Astrocyte of the spinal cord (primary cell): ENCODE results near the gene RPL7L1.
A peak's percentile ranks its signal among the peaks of the same experiment; 100 is the strongest.

Experiments
- DNase-seq: peaks from one replicate; pipeline ENCODE4 v3.0.0; 2011; ENCODE audit warnings: low read depth, low spot score
- H3K4me3 ChIP-seq: 2 replicates; pipeline ENCODE4 v1.5.1; 2011; ENCODE audit warnings: low read depth, mild to moderate bottlenecking, low read length, moderate library complexity
- CTCF ChIP-seq: IDR thresholded peaks from 2 replicates; pipeline ENCODE4 v1.5.1; 2012; ENCODE audit warnings: low read depth, mild to moderate bottlenecking, low read length, inconsistent platforms
- in situ Hi-C: cut with HindIII; loops from 2 replicates; pipeline ENCODE4 v1.10.0; 2017; ENCODE audit warnings: low sequenced_read_pairs

RPL7L1 gene

GRCh38 chr6:42915732-42916131, 36.3 kb downstream of the RPL7L1 start, which contains the start of gene PTCRA:
Gene PTCRA, plus strand, starts transcription at chr6:42916053. Its CDS starts 17 bp downstream, at chr6:42916070.
- no peak within 1 kb of the TSS for H3K4me3 ChIP-seq
- in situ Hi-C loops: no loop called here
- no peak for DNase-seq
- no peak for TF ChIP-seq CTCF

DNA sequence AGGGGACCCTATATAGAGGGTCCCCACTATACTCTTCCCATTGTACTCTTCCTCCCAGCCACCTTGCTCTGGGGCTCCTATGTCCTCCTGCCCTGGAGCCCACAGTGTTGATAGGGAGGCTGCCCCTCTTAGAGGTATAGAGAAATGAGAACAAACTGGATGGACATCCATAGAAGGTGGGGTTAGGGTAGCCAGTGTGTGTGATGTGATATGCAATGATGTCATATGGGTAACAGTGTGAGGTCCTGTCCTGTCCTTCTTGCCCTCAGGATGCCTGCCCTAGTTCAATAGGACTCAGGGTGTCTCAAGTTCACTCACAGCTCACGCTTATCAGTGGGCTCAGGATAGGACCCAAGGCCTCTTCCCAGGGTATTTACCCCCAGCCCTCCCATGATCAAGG, 36.9 kb downstream of the RPL7L1 start:
- no peak for DNase-seq
- no peak for TF ChIP-seq CTCF
- in situ Hi-C loops: no loop called here
- no peak overlapping the region for H3K4me3 ChIP-seq

GRCh38 chr6:42921801-42922200, 42.4 kb downstream of the RPL7L1 start:
- in situ Hi-C loops: no loop called here
- no peak overlapping the region for H3K4me3 ChIP-seq
- TF ChIP-seq CTCF: no peak
- no peak for DNase-seq

GRCh38 chr6:42923666-42924065, 44.2 kb downstream of the RPL7L1 start:
- in situ Hi-C loops: no loop called here
- H3K4me3 ChIP-seq: no peak overlapping the region
- no peak for DNase-seq
- TF ChIP-seq CTCF: no peak

DNA sequence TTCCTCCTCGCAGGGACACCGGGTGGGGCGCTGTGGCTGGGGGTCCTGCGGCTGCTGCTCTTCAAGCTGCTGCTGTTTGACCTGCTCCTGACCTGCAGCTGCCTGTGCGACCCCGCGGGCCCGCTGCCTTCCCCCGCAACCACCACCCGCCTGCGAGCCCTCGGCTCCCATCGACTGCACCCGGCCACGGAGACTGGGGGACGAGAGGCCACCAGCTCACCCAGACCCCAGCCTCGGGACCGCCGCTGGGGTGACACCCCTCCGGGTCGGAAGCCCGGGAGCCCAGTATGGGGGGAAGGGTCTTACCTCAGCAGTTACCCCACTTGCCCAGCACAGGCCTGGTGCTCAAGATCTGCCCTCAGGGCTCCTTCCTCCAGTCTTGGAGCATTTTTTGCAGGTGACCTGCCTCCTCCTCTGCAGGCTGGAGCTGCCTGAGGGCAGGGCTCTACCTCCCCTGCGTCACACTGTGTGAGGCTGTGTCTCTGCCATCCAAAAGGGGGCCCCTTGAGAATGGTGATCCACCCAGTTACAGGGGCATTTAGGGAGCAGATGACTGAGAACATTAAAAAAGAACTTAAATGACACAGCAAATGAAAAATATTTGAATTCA, 45.9 kb downstream of the RPL7L1 start:
- no peak overlapping the region for H3K4me3 ChIP-seq
- in situ Hi-C loops: no loop called here

GRCh38 chr6:42928986-42929820, 49.8 kb downstream of the RPL7L1 start, which contains the start of gene CNPY3:
Gene CNPY3, plus strand, starts transcription at chr6:42929480. Its CDS starts 91 bp downstream, at chr6:42929571.
- TF ChIP-seq CTCF: no peak
- peak within 1 kb of the TSS; percentile 65 for H3K4me3 ChIP-seq
- peak; percentile 98 for DNase-seq
- in situ Hi-C loops: no loop called here

More for the DNA sequence above, 45.9 kb downstream of the RPL7L1 start:
- no peak for DNase-seq
- TF ChIP-seq CTCF: no peak
